Left ventricle myocardium inferior (tissue), 1 donor: Measurements from ENCODE around the gene SCD5. TPM values are rescaled to one million over a fixed set of nuclear protein-coding genes. Genes with fewer than 3 reads are reported as not detected.

Source experiments
- DNase-seq: peaks from one replicate; pipeline ENCODE4 v3.0.0-alpha.2; 2020
- H3K27ac ChIP-seq: fragments of 200-600 bp; replicated peaks from 2 replicates; pipeline ENCODE4 v1.8.0; 2021
- H3K27me3 ChIP-seq: fragments of 200-600 bp; 2 replicates; pipeline ENCODE4 v1.8.0; 2021; ENCODE audit warnings: low read depth
- H3K36me3 ChIP-seq: fragments of 200-600 bp; 2 replicates; pipeline ENCODE4 v1.8.0; 2021
- H3K4me1 ChIP-seq: fragments of 200-600 bp; 2 replicates; pipeline ENCODE4 v1.8.0; 2021
- H3K4me3 ChIP-seq: fragments of 200-600 bp; 2 replicates; pipeline ENCODE4 v1.8.0; 2021; ENCODE audit warnings: mild to moderate bottlenecking, moderate library complexity
- H3K9me3 ChIP-seq: fragments of 200-600 bp; replicated peaks from 2 replicates; pipeline ENCODE4 v1.8.0; 2021
- intact Hi-C: fragments of 100-400 bp; cut with micrococcal nuclease; formaldehyde crosslinking; loops from one replicate; pipeline ENCODE4 v1.11.0; 2022
- total RNA-seq: library from RNA; stranded (reverse); fragmentation: NEBNext Ultra II Directional; extraction: Animal tissue kit (Norgen Biotek cat#: 25700); gene quantifications from one replicate; pipeline ENCODE4 v1.2.1, GENCODE V29; 2021
- TF ChIP-seq, protein P1 (sequence below): fragments of 200-600 bp; IDR thresholded peaks from 2 replicates; pipeline ENCODE4 v1.8.0; 2021; ENCODE audit warnings: antibody characterized with exemption, mild to moderate bottlenecking, borderline replicate concordance
- donor health status: DM: no; HTN: yes; CAD: no; lungs with severe emphysema.

Gene SCD5
- total RNA-seq, 1 donor from 2014 or later, result 4.5 TPM

DNA sequence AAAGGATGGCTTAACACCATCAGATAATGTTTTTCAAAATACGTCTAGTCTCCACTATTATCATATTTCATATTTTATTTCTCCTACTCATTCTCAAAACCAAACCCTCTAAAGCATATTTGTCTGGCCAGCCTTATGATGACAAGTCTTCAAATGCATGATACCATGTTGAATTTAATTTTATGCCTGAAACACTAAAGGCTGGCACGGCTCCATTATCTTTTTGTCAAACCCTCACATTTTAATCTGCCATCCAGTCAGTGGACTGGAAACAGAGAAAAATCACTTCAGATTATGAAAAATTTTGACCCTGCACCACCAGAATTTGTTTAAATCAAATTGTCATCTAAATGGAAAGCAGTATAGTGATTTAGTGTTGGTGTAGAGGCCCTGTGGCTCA is 42.9 kb downstream of the SCD5 start:
- no peak overlapping the region for H3K4me3 ChIP-seq

GRCh38 chr4:82754513-82755165 is 44.0 kb downstream of the SCD5 start:
- no peak for DNase-seq
- H3K9me3 ChIP-seq, result no peaks in the 10 kb centered on the region
- peaks cover 16% of the 10 kb centered on the region for H3K27me3 ChIP-seq
- H3K4me1 ChIP-seq, result peaks cover 21% of the 10 kb centered on the region
- TF ChIP-seq, protein P1, sequence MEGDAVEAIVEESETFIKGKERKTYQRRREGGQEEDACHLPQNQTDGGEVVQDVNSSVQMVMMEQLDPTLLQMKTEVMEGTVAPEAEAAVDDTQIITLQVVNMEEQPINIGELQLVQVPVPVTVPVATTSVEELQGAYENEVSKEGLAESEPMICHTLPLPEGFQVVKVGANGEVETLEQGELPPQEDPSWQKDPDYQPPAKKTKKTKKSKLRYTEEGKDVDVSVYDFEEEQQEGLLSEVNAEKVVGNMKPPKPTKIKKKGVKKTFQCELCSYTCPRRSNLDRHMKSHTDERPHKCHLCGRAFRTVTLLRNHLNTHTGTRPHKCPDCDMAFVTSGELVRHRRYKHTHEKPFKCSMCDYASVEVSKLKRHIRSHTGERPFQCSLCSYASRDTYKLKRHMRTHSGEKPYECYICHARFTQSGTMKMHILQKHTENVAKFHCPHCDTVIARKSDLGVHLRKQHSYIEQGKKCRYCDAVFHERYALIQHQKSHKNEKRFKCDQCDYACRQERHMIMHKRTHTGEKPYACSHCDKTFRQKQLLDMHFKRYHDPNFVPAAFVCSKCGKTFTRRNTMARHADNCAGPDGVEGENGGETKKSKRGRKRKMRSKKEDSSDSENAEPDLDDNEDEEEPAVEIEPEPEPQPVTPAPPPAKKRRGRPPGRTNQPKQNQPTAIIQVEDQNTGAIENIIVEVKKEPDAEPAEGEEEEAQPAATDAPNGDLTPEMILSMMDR, result no peak
- H3K27ac ChIP-seq, result peak overlapping the region; percentile 50
- intact Hi-C loops, result no loop called here
- no peak overlapping the region for H3K4me3 ChIP-seq
- H3K36me3 ChIP-seq, result no peaks in the 10 kb centered on the region

More for the DNA sequence above, 42.9 kb downstream of the SCD5 start:
- intact Hi-C loops, result no loop called here
- DNase-seq, result no peak
- Histone ChIP-seq H3K9me3 (no peaks in the 10 kb centered on the region), H3K27me3 (peaks cover 25% of the 10 kb centered on the region), H3K27ac (no peak overlapping the region), H3K4me1 (peaks cover 21% of the 10 kb centered on the region), H3K36me3 (no peaks in the 10 kb centered on the region)
- TF ChIP-seq, protein P1, result no peak

- Histone ChIP-seq H3K27me3 (peaks cover 11% of the 10 kb centered on the region), H3K4me3 (no peak overlapping the region), H3K9me3 (no peaks in the 10 kb centered on the region), H3K4me1 (peaks cover 21% of the 10 kb centered on the region), H3K36me3 (no peaks in the 10 kb centered on the region), H3K27ac (peak overlapping the region; percentile 50)
- intact Hi-C loops, result no loop called here
- DNase-seq, result no peak
- TF ChIP-seq, protein P1, result no peak
Measured at GRCh38 chr4:82753725-82754410, 44.7 kb downstream of the SCD5 start.

- TF ChIP-seq, protein P1, result no peak
- H3K36me3 ChIP-seq, result no peaks in the 10 kb centered on the region
- H3K4me3 ChIP-seq, result no peak overlapping the region
- intact Hi-C loops, result no loop called here
- peaks cover 4% of the 10 kb centered on the region for H3K27me3 ChIP-seq
- H3K27ac ChIP-seq, result peak overlapping the region; percentile 50
- peaks cover 21% of the 10 kb centered on the region for H3K4me1 ChIP-seq
- no peak for DNase-seq
- no peaks in the 10 kb centered on the region for H3K9me3 ChIP-seq
Measured at GRCh38 chr4:82753238-82753637, 45.4 kb downstream of the SCD5 start.

DNA sequence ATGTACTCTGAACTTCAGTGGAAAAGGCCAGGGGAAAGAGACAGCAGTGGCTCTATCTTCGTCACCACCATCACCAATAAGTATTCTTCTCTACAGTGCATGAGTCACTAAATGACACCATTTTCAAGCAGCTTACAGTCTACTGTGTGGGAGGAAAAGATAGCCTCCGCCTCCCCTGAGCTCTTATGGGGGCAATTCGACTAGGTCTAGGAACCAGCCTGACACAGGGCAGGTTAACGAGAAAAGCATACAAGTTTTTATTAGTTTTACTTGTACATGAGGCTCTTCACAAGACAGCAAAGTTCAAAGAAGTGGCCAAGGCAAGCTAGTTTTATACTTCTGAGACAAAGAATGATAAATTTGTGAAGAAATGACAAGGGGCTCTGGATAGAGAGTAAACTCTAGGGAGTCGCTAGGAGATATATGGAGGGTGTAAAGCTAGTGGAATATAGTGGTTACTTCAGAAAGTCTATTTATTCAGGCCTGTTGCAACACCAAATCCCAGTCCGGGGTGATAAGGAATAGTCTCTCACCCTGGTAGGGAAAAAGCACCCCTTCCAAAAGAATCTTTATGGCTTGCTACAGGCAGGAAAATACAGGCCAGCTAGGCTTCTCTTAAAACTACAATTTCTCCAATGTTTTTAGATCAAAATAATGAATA is 49.7 kb downstream of the SCD5 start:
- Histone ChIP-seq H3K27me3 (no peaks in the 10 kb centered on the region), H3K27ac (no peak overlapping the region), H3K4me3 (no peak overlapping the region), H3K36me3 (no peaks in the 10 kb centered on the region), H3K9me3 (no peaks in the 10 kb centered on the region), H3K4me1 (peaks cover 12% of the 10 kb centered on the region)
- intact Hi-C loops, result no loop called here
- TF ChIP-seq, protein P1, result no peak
- DNase-seq, result no peak
